NB4 (cell line): ENCODE measurements around the gene SLC17A5.
"Not testable (repeated sequence)": the region's sequence is repeated elsewhere in the genome, so short reads cannot be mapped to it uniquely, and the experiment has no call there.

Experiments
- DNase-seq: peaks from one replicate; pipeline ENCODE4 v3.0.0; 2010; ENCODE audit warnings: low read depth
- H3K4me3 ChIP-seq: one replicate; pipeline ENCODE4 v1.5.1; 2011; ENCODE audit warnings: mild to moderate bottlenecking, low read depth, low read length, moderate library complexity
- MAX ChIP-seq: IDR thresholded peaks from 2 replicates; pipeline ENCODE4 v1.6.1; 2011; ENCODE audit warnings: low read depth, low read length
- MYC ChIP-seq: IDR thresholded peaks from 2 replicates; pipeline ENCODE4 v1.6.1; 2011; ENCODE audit warnings: low read depth, low read length
- POLR2A ChIP-seq: IDR thresholded peaks from 2 replicates; pipeline ENCODE4 v1.6.1; 2011; ENCODE audit warnings: mild to moderate bottlenecking; ENCODE audit not compliant: insufficient read length; ENCODE audit errors: extremely low read depth
- TF ChIP-seq, protein P1 (sequence below): IDR thresholded peaks from one replicate; pipeline ENCODE4 v1.5.1; 2012; ENCODE audit warnings: low read depth, low read length

The SLC17A5 gene

DNA sequence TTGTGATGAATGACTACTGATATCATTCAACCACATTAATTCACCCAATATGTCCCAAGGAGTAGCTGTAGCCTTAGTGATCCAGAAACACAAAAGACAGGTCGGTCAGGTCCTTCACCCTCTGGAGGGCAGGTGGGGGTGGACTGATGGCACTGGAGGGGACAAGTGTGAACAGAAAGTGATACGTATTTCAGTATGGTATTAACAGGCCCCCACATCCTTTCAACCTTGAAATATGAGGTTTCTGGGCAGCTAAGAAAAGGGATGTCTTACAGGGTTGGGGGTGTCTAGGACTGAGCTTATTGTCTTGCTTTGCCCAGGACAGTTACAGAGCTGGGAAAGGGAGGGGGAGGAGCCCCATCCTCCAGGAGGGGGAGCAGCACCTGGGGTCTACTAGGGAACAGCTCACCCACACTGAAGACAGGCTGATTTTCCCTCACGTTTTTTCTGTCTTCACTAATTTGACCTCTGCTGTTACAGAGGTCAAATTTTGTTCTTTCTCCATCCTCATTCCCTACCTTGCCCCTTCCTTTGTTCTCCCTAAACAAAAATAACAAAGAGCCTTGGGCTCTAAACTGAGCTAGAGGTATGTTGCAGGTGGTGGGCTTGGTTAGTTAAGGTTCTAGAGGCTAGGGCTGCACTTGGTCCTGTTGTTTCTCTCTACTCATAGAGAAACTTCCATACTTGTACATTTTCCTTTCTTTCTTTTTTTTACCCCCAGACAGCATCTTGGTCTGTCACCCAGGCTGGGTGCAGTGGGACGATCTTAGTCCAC lies 95.0 kb downstream of the SLC17A5 start:
- TF ChIP-seq MAX: no peak
- no peak for TF ChIP-seq MYC
- TF ChIP-seq, protein P1, sequence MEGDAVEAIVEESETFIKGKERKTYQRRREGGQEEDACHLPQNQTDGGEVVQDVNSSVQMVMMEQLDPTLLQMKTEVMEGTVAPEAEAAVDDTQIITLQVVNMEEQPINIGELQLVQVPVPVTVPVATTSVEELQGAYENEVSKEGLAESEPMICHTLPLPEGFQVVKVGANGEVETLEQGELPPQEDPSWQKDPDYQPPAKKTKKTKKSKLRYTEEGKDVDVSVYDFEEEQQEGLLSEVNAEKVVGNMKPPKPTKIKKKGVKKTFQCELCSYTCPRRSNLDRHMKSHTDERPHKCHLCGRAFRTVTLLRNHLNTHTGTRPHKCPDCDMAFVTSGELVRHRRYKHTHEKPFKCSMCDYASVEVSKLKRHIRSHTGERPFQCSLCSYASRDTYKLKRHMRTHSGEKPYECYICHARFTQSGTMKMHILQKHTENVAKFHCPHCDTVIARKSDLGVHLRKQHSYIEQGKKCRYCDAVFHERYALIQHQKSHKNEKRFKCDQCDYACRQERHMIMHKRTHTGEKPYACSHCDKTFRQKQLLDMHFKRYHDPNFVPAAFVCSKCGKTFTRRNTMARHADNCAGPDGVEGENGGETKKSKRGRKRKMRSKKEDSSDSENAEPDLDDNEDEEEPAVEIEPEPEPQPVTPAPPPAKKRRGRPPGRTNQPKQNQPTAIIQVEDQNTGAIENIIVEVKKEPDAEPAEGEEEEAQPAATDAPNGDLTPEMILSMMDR: no peak
- no peak for TF ChIP-seq POLR2A
- no peak for DNase-seq
- H3K4me3 ChIP-seq: no peak overlapping the region

DNA sequence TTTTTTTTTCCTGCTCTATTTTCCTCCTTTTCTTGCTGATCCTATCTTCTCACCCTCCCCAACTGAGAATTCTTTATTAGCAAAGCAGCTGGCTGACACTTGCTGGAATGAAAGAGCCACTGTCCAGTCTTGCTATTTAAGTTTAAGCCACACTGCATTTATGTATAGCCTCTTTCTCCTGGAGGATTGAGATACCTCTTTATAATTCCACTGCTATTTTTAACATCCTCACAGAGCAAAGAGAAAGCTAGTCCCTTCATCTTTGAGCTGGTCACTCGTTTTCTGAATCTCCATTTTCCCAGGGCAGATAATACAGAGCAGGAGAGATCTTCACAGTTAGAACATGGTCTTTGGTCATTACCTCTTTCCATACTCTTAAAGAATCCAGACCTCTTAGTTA lies 97.0 kb downstream of the SLC17A5 start:
- H3K4me3 ChIP-seq: no peak overlapping the region
- TF ChIP-seq POLR2A (no peak), MAX (no peak), MYC (no peak)
- TF ChIP-seq, protein P1: no peak
- no peak for DNase-seq

DNA sequence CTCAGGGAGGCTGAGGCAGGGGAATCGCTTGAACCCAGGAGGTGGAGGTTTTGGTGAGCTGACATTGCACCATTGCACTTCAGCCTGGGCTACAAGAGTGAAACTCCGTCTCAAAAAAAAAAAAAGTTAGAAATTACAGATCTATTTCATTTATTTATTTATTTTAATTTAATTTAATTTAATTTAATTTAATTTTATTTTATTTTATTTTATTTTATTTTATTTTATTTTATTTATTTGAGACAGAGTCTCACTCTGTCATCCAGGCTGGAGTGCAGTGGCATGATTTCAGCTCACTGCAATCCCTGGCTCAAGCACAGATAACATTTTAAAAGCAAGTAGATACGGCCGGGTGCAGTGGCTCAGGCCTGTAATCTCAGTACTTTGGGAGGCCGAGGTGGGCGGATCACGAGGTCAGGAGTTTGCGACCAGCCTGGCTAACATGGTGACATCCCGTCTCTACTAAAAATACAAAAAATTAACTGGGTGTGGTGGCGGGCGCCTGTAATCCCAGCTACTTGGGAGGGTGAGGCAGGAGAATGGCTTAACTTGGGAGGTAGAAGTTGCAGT lies 98.3 kb downstream of the SLC17A5 start:
- DNase-seq, H3K4me3 ChIP-seq: not testable (repeated sequence)

- not testable (repeated sequence) for H3K4me3 ChIP-seq, DNase-seq
These were observed 102.7 kb downstream of the SLC17A5 start for GRCh38 chr6:73551115-73551514.

GRCh38 chr6:73548458-73549446 lies 105.0 kb downstream of the SLC17A5 start:
- TF ChIP-seq POLR2A (no peak), MAX (no peak)
- DNase-seq: no peak
- H3K4me3 ChIP-seq: no peak overlapping the region

- no peak overlapping the region for H3K4me3 ChIP-seq
- no peak for DNase-seq
- TF ChIP-seq POLR2A (no peak), MAX (no peak), MYC (no peak)
- TF ChIP-seq, protein P1: no peak
These were observed 106.8 kb downstream of the SLC17A5 start for GRCh38 chr6:73547036-73547435.
